Karpas-422 (cell line): Measurements from ENCODE around the gene CRIM1. TPM values are rescaled to one million over a fixed set of nuclear protein-coding genes. Genes with fewer than 3 reads are reported as not detected.

Source experiments
- DNase-seq: peaks from one replicate; pipeline ENCODE4 v3.0.0-alpha.2; 2015
- H2AFZ ChIP-seq: fragments of 200-600 bp; sonication (generic); 2 replicates; pipeline ENCODE4 v1.6.1; 2014; ENCODE audit warnings: antibody characterized with exemption, low read length, mixed read lengths
- H3K27ac ChIP-seq: fragments of 200-600 bp; sonication (generic); 2 replicates; pipeline ENCODE4 v1.5.1; 2014; ENCODE audit warnings: mild to moderate bottlenecking, low read length, moderate library complexity
- H3K27me3 ChIP-seq: fragments of 200-600 bp; sonication (generic); 2 replicates; pipeline ENCODE4 v1.6.1; 2014; ENCODE audit warnings: low read length, mixed read lengths
- H3K36me3 ChIP-seq: fragments of 200-600 bp; sonication (generic); 2 replicates; pipeline ENCODE4 v1.6.1; 2014; ENCODE audit warnings: low read length, mixed read lengths; ENCODE audit not compliant: insufficient read depth
- H3K4me1 ChIP-seq: fragments of 200-600 bp; sonication (generic); 2 replicates; pipeline ENCODE4 v1.6.1; 2014; ENCODE audit warnings: mild to moderate bottlenecking, low read length, mixed read lengths
- H3K4me2 ChIP-seq: fragments of 200-600 bp; sonication (generic); 2 replicates; pipeline ENCODE4 v1.6.1; 2014; ENCODE audit warnings: low read length, low read depth, mild to moderate bottlenecking; ENCODE audit not compliant: poor library complexity, severe bottlenecking
- H3K4me3 ChIP-seq: fragments of 200-600 bp; sonication (generic); 2 replicates; pipeline ENCODE4 v1.5.1; 2014; ENCODE audit warnings: mild to moderate bottlenecking, antibody characterized with exemption, low read length, mixed read lengths
- H3K79me2 ChIP-seq: fragments of 200-600 bp; sonication (generic); 2 replicates; pipeline ENCODE4 v1.6.1; 2014; ENCODE audit warnings: mild to moderate bottlenecking, low read length, mixed read lengths
- H3K9ac ChIP-seq: fragments of 200-600 bp; sonication (generic); 2 replicates; pipeline ENCODE4 v1.6.0; 2014; ENCODE audit warnings: low read length
- H3K9me2 ChIP-seq: fragments of 200-600 bp; sonication (generic), shearing (Covaris generic); replicated peaks from 2 replicates; pipeline ENCODE4 v1.6.0; 2014; ENCODE audit warnings: mild to moderate bottlenecking, low read length, moderate library complexity; ENCODE audit not compliant: insufficient read depth
- H3K9me3 ChIP-seq: fragments of 300-700, 200-600 bp; sonication (generic); 2 replicates; pipeline ENCODE4 v1.6.1; 2014; ENCODE audit warnings: low read length, mixed read lengths
- H4K20me1 ChIP-seq: fragments of 200-600 bp; sonication (generic); 2 replicates; pipeline ENCODE4 v1.6.1; 2014; ENCODE audit warnings: mild to moderate bottlenecking, antibody characterized with exemption, low read length, low read depth; ENCODE audit not compliant: insufficient read depth
- total RNA-seq: library from RNA; depleted of rRNA; stranded (reverse); fragments of >200 nt; shearing (Covaris generic); gene quantifications from 2 replicates; pipeline ENCODE4 v1.2.3, GENCODE V29; 2014; ENCODE audit warnings: low replicate concordance

The CRIM1 gene
- total RNA-seq, 1 experiment from 2014 or later = not detected

DNA sequence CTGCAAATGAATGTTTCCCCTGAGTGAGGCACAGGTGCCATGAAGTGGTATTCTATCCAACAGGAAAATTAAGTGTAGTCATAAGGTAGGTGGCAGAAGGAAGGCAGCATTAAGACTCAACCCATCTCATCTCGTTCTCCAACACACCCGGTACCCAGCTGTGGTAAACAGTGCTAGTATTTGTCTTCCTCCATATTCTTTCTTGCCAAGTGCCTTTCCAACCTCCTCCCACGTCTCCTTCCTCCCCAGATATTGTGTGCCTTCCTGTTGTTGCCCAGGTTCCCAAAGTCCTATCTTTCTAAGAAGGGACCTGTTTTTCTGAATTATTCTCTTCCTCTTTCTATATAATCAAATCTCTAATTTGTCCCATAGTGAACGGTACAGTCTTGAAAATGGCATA, 83.5 kb downstream of the CRIM1 start:
- Histone ChIP-seq H3K9me3 (no peaks in the 10 kb centered on the region), H3K4me3 (no peak overlapping the region), H3K36me3 (no peaks in the 10 kb centered on the region), H3K27ac (no peak overlapping the region), H4K20me1 (no peaks in the 10 kb centered on the region), H3K9me2 (no peaks in the 10 kb centered on the region), H3K9ac (no peak overlapping the region), H2AFZ (no peak overlapping the region), H3K4me2 (no peak overlapping the region), H3K27me3 (no peaks in the 10 kb centered on the region), H3K79me2 (no peaks in the 10 kb centered on the region), H3K4me1 (no peaks in the 10 kb centered on the region)
- DNase-seq = no peak

DNA sequence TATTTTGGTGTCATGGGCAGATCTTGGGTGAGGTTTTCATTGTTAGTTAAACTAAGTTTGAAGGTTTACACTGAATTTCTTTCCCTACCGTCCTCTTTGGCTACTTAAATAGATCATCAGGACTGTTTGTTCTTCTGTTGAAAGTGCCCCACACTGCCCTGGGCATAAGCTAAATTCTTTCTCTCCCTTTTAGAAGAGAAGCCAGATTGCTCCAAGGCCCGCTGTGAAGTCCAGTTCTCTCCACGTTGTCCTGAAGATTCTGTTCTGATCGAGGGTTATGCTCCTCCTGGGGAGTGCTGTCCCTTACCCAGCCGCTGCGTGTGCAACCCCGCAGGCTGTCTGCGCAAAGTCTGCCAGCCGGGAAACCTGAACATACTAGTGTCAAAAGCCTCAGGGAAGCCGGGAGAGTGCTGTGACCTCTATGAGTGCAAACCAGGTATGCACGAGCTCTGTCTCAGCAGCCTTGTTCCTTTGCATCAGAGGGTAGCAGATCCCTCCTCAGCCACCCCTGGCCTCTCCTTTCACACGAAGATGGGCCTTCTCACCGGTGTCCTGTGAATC, 85.6 kb downstream of the CRIM1 start:
- Histone ChIP-seq H4K20me1 (no peaks in the 10 kb centered on the region), H3K9ac (no peak overlapping the region), H3K27ac (no peak overlapping the region), H3K9me3 (no peaks in the 10 kb centered on the region), H3K4me2 (no peak overlapping the region), H3K4me3 (no peak overlapping the region), H3K36me3 (no peaks in the 10 kb centered on the region), H3K4me1 (no peaks in the 10 kb centered on the region), H2AFZ (no peak overlapping the region), H3K9me2 (no peaks in the 10 kb centered on the region), H3K27me3 (no peaks in the 10 kb centered on the region), H3K79me2 (no peaks in the 10 kb centered on the region)
- no peak for DNase-seq

GRCh38 chr2:36441816-36442215, 86.2 kb downstream of the CRIM1 start:
- H3K9me2 ChIP-seq = no peaks in the 10 kb centered on the region
- no peaks in the 10 kb centered on the region for H3K79me2 ChIP-seq
- no peak overlapping the region for H2AFZ ChIP-seq
- H3K9me3 ChIP-seq = no peaks in the 10 kb centered on the region
- no peaks in the 10 kb centered on the region for H4K20me1 ChIP-seq
- H3K4me1 ChIP-seq = no peaks in the 10 kb centered on the region
- H3K9ac ChIP-seq = no peak overlapping the region
- H3K27me3 ChIP-seq = no peaks in the 10 kb centered on the region
- no peak overlapping the region for H3K27ac ChIP-seq
- no peak overlapping the region for H3K4me2 ChIP-seq
- no peak overlapping the region for H3K4me3 ChIP-seq
- no peaks in the 10 kb centered on the region for H3K36me3 ChIP-seq
- DNase-seq = no peak

DNA sequence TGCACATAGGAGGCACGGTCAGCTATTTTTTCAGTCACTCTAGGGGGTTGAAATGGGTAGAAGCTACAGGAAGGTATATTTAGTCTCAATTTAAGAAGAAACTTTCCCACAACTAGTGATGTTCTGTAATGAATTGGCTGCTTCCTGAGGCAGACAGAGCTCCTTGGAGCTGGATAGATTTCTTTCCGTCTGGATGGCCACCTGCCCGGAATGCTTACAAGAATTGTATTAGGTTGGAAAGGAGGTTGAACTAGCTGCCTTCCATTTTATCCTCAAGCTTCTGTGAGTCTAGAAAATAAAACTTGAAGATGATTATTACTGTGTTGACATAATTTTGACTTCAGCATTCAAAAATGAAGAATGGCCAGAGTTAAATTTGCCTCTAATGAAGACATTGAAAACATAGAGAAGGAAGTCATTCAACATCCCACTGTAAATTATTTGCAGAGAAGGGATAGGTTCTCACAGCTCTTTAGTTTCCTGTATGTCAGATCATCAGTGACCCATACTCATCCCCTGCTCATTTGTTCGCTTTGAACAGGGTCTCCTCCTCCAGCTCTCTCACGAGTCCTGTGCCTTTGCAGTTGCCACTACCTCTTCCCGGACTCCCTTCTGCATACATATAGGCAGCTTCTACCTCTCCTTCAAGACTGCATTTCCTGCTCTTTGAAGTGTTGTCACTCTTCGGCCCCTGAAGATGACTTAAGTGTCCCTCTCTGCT, 88.8 kb downstream of the CRIM1 start:
- H3K4me1 ChIP-seq = no peaks in the 10 kb centered on the region
- no peak overlapping the region for H3K4me3 ChIP-seq
- no peaks in the 10 kb centered on the region for H3K27me3 ChIP-seq
- H3K27ac ChIP-seq = no peak overlapping the region
- H3K9ac ChIP-seq = no peak overlapping the region
- no peak for DNase-seq
- no peaks in the 10 kb centered on the region for H3K9me2 ChIP-seq
- H2AFZ ChIP-seq = no peak overlapping the region
- H3K4me2 ChIP-seq = no peak overlapping the region
- no peaks in the 10 kb centered on the region for H3K79me2 ChIP-seq
- H3K36me3 ChIP-seq = no peaks in the 10 kb centered on the region
- no peaks in the 10 kb centered on the region for H3K9me3 ChIP-seq
- H4K20me1 ChIP-seq = no peaks in the 10 kb centered on the region

GRCh38 chr2:36445185-36445866, 89.7 kb downstream of the CRIM1 start:
- no peaks in the 10 kb centered on the region for H3K9me2 ChIP-seq
- no peak for DNase-seq
- H4K20me1 ChIP-seq = no peaks in the 10 kb centered on the region
- no peaks in the 10 kb centered on the region for H3K4me1 ChIP-seq
- no peak overlapping the region for H3K4me2 ChIP-seq
- H3K4me3 ChIP-seq = no peak overlapping the region
- H3K79me2 ChIP-seq = no peaks in the 10 kb centered on the region
- H2AFZ ChIP-seq = no peak overlapping the region
- no peaks in the 10 kb centered on the region for H3K36me3 ChIP-seq
- no peak overlapping the region for H3K27ac ChIP-seq
- no peaks in the 10 kb centered on the region for H3K9me3 ChIP-seq
- H3K9ac ChIP-seq = no peak overlapping the region
- H3K27me3 ChIP-seq = no peaks in the 10 kb centered on the region

- Histone ChIP-seq H3K4me3 (no peak overlapping the region), H3K27ac (no peak overlapping the region), H3K4me1 (no peaks in the 10 kb centered on the region), H4K20me1 (no peaks in the 10 kb centered on the region), H3K36me3 (no peaks in the 10 kb centered on the region), H3K9ac (no peak overlapping the region), H3K79me2 (no peaks in the 10 kb centered on the region), H3K9me2 (no peaks in the 10 kb centered on the region), H3K4me2 (no peak overlapping the region), H2AFZ (no peak overlapping the region), H3K9me3 (no peaks in the 10 kb centered on the region), H3K27me3 (no peaks in the 10 kb centered on the region)
- no peak for DNase-seq
Measured at GRCh38 chr2:36446294-36446693, 90.7 kb downstream of the CRIM1 start.

GRCh38 chr2:36449213-36449612, 93.6 kb downstream of the CRIM1 start:
- no peak overlapping the region for H3K4me2 ChIP-seq
- H3K4me1 ChIP-seq = no peaks in the 10 kb centered on the region
- no peaks in the 10 kb centered on the region for H3K9me3 ChIP-seq
- no peaks in the 10 kb centered on the region for H3K36me3 ChIP-seq
- no peaks in the 10 kb centered on the region for H3K27me3 ChIP-seq
- DNase-seq = no peak
- no peak overlapping the region for H3K4me3 ChIP-seq
- H3K9me2 ChIP-seq = no peaks in the 10 kb centered on the region
- no peak overlapping the region for H2AFZ ChIP-seq
- H4K20me1 ChIP-seq = no peaks in the 10 kb centered on the region
- H3K9ac ChIP-seq = no peak overlapping the region
- H3K79me2 ChIP-seq = no peaks in the 10 kb centered on the region
- no peak overlapping the region for H3K27ac ChIP-seq

DNA sequence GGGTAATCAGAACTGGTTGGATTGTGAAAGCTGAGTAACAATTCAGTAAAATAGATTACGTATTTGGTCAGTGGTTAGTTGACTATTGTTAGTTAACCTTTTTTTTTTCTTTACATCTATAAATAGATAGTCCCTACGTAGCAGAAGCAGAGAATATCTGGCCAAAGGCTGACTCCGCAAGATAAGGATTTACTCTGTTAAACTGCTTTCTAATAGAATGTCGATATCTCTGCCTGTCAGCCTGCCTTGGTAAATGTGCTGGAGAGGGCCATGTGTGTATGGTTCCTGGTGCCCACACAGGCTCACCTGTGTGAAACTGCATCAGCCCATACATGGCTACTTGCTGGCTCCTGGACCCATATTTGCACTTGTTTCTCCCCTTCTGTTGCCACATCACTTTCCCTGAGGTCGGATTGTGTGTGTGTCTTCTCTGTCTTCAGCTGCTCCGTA, 94.4 kb downstream of the CRIM1 start:
- Histone ChIP-seq H3K4me1 (no peaks in the 10 kb centered on the region), H3K79me2 (no peaks in the 10 kb centered on the region), H3K27me3 (no peaks in the 10 kb centered on the region), H3K4me3 (no peak overlapping the region), H3K9me3 (no peaks in the 10 kb centered on the region), H3K27ac (no peak overlapping the region), H4K20me1 (no peaks in the 10 kb centered on the region), H2AFZ (no peak overlapping the region), H3K9me2 (no peaks in the 10 kb centered on the region), H3K36me3 (no peaks in the 10 kb centered on the region), H3K9ac (no peak overlapping the region), H3K4me2 (no peak overlapping the region)
- DNase-seq = no peak
